GM21825 (cell line): ENCODE data around the gene SSX2IP.
"Not testable (repeated sequence)": the region's sequence is repeated elsewhere in the genome, so short reads cannot be mapped to it uniquely, and the experiment has no call there.

ENCODE experiments used
- ATAC-seq: cut with Tn5 transposase; IDR thresholded peaks from one replicate; pipeline ENCODE4 v1.9.1; 2021; ENCODE audit warnings: mild to moderate bottlenecking, moderate library complexity; ENCODE audit not compliant: unreplicated experiment

Gene SSX2IP

DNA sequence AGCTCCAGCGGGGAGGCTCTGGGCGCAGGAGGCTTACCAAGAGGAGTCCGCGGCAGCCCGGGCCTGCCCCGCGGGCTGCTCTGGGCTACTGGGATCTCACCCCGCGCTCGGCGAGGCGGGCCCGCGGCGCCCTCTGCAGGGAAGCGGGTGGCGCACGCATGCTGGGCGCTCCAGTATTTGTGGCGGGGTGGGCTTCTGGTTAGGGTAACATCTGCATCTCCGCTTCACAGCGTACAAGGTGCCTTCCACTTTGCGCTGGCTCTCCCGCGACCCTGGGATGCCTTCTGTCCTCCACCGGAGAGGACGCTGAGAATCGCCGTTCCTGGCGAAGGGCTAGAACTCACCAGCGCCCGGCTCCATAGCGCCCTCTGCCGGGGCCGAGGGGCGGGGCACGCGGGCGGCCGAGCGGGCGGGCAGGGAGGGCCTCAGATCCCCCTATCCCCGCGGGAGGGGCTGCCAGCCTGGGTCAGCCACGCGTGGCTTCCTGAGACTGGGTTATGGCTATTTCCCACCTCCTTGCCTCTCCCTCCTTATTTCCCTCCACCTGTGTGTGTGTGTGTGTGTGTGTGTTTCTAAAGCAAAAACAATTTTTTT, 69.4 kb downstream of the SSX2IP start:
- ATAC-seq = peak; percentile 96

DNA sequence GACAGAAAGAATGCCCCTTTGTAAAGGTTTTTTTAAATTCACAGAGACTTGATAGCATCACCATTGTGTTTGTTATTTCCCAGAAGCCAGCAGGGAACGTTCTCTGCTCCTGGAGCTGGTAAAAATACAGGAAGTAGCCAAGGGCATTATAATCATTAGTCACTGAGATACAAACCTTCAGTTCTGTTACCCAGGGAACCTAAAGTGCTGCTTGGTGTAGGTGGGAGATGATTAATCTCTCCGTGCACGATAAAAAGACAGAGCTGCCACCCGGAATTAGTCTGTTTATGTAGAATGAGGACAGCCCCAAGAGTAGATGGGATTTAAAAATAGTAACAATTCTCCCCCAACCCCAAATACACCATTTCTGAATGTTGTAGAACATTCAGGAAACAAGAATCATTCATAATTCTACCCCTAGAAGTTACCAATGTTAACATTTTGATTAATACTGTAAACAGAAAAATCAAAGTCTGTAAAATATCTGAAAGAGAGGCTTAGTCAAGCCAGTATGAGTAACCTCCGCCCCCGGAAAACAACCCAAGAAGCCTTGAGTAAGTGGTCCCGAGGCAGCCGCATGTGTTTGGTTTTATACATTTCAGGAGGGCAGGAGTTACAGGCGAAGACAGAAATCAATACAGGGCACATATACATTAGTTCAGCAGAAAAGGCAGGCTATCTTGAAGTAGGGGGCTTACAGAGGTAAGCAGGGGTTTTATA, 70.7 kb downstream of the SSX2IP start:
- no peak for ATAC-seq

DNA sequence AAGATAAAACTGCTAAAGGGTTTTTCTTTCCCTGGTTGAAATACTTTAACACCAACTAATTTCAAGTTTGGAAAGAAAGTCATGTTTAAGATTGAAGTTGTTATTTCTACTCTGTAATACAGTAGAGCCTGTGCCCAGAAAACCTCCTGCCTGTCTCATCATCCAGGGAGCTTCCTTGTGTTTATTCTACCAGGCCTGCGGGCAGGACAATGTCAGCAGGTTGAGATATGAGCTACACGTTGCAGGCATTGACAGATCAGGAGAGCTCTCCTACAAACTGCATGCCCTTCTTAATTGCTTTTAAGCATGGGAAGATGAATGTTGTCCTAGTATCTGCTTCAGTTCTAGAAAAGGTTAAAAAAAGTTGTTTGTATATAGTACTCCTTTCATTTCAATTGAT, 72.9 kb downstream of the SSX2IP start:
- ATAC-seq = no peak

DNA sequence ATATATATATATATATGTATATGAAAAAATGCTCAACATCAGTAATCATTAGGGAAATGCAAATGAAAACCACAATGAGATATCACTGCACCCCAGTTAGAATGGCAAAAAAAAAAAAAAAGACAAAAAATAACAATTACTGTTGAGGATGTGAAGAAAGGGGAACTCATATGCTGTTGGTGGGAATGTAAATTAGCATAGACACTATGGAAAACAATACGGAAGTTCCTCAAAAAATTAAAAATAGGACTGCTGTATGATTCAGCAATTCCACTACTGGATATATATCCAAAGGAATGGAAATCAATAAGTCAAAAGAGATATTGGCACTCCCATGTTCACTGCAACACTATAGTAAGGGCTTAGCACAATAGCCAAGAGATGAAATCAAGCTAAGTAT, 74.5 kb downstream of the SSX2IP start:
- no peak for ATAC-seq

DNA sequence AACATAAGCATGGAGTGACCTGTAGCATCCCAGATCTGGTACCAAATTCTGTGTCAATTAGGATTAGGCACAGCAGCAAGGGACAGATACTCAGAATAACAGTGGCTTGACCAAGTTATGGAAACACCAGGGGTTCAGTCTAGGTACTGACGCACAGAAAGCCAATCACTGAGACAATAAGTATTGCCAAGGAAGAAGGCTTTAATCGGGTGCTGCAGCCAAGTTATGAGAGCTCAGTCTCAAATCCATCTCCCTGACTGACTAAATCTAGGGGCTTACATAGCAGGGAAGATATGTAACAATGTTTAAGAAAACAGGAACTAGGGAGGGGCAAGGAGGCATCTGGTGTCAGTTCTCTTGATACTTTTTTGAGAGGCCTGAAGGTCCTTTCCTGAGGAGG, 76.4 kb downstream of the SSX2IP start:
- ATAC-seq = no peak

DNA sequence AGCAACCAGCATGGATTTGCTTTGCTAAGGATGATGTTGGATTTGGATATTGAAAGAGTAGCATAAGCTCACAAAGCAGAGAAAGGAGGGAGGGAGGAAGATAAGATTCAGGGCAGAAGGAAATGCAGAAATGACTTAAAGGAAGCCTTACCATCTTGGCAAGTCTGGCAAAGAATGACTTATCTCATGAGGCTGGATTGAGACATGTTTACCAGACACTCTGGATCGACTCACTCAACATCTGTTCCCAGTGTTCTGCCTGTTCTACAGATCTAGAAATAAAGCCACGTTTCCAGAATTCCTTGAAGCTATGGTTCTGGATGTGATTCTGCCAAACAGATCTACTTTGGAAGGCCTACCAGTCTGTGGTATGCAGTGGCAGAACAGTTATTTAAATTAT, 77.2 kb downstream of the SSX2IP start:
- no peak for ATAC-seq

DNA sequence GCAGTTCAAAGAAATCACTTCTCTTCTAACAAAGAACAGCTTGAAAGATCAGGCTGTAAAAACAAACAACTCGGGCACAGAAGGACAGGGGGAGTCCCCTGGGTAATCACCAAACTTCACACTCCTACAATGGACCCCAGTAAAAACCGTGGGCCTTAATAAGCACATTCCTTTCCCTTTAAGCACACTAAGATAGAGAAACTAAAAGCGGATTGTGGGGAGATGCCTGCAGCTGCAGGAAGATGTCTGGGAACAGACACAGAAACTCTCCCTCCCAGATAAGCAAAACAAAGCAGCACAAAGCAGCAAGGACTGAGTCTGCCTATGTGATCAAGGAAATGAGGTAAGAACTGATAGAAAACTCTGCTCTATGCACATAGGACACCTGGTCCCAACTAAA, 78.5 kb downstream of the SSX2IP start:
- no peak for ATAC-seq

- no peak for ATAC-seq
These were observed 79.2 kb downstream of the SSX2IP start for GRCh38 chr1:84611091-84611490.

GRCh38 chr1:84606977-84607376, 83.3 kb downstream of the SSX2IP start:
- no peak for ATAC-seq

DNA sequence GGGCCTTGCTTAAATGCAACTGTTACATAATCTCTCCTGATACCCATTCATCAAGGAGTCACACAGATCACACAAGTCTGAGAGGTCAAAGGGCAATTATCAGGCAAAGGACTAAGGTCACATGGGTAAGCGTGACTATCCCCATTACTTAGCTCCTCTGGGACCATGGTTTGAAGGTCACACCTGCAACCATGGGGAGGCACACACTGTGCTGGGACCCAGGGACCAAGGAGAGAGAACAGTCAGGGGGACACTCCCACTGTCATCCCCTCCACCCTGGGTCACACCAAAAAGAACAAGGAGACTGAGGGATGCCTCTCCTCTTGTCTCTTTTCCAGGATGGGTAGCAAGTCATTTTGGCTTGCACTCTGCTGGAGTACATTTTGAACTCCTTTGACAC, 85.1 kb downstream of the SSX2IP start:
- ATAC-seq = no peak

- ATAC-seq = no peak
These were observed 86.1 kb downstream of the SSX2IP start for GRCh38 chr1:84603941-84604830.

DNA sequence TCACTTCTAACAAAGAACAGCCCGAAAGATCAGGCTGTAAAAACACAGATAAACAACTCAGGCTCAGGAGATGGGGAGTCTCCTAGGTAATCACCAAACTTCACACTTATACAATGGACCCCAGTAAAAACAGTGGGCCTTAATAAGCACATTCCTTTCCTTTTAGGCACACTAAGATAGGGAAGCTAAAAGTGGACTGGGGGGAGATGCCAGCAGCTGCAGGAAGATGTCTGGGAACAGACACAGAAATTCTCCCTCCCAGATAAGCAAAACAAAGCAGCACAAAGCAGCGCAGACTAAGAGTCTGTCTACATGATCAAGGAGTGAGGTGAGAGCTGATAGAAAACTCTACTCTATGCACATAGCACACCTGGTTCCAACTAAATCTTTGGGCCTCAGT, 87.0 kb downstream of the SSX2IP start:
- no peak for ATAC-seq

GRCh38 chr1:84600796-84601195, 89.5 kb downstream of the SSX2IP start:
- no peak for ATAC-seq

- ATAC-seq = peak; percentile 72
These were observed 91.2 kb downstream of the SSX2IP start for GRCh38 chr1:84598846-84599741.

DNA sequence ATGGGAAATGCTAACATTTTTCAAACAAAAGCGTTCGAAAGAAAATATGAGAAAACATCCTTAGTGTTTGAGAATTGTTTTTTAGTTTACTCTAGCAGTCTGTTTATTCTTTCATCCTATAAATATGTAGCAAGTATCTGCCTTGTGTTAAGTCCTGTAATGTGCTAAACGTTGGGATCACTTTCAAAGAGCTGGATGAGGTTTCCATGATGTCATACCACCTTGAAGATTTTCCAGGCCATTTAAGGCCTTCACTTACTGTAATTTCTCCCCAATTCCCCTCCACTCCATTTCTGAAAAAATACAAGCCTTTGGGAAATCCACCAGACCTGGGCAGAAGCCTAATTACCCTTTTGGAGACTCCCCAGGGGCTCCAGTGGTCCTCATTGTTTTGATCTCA, 91.8 kb downstream of the SSX2IP start:
- no peak for ATAC-seq

DNA sequence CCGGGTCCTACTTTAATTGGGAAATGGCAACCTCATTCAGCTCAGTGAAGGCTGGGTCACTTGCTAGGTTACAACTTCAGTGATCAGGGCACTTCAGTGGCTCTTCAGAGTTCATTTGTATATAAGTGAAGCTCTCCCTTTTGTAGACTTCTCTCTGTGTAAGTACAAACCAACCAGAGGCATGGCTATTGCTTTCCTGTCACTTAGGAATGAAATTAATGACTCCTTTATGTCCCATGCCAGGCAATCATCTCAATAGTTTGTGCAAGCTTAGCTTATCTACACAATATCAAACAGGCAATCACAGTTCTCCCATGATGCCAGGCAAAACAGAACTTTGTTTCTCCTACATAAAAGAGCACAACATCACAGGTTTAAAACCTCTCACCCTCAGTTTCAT, 93.2 kb downstream of the SSX2IP start:
- no peak for ATAC-seq

GRCh38 chr1:84594959-84595358, 95.3 kb downstream of the SSX2IP start:
- ATAC-seq = not testable (repeated sequence)
